ENCODE results near the gene SF3A1.

GRCh38 chr22:30351226-30351625 lies 5.5 kb downstream of the SF3A1 start:
- no peak for TF ChIP-seq CTCF (conservative IDR thresholded peaks at IDR 0.05 in 1 of 2, IDR thresholded peaks at IDR 0.05 in 1 of 2; ENCODE audit: low read depth in 1 of 2, low read length in 2 of 2)
- no peak for TF ChIP-seq EZH2 (IDR thresholded peaks at IDR 0.05; ENCODE audit: low read length, missing control alignments)

Measured in fibroblast of lung (primary cell).